Measurements from ENCODE around the gene SNX3.
"Not testable (repeated sequence)": the region's sequence is repeated elsewhere in the genome, so short reads cannot be mapped to it uniquely, and the experiment has no call there.

The SNX3 gene

GRCh38 chr6:108260126-108260808 lies 573 bp downstream of the SNX3 start:
- ATAC-seq = no peak

DNA sequence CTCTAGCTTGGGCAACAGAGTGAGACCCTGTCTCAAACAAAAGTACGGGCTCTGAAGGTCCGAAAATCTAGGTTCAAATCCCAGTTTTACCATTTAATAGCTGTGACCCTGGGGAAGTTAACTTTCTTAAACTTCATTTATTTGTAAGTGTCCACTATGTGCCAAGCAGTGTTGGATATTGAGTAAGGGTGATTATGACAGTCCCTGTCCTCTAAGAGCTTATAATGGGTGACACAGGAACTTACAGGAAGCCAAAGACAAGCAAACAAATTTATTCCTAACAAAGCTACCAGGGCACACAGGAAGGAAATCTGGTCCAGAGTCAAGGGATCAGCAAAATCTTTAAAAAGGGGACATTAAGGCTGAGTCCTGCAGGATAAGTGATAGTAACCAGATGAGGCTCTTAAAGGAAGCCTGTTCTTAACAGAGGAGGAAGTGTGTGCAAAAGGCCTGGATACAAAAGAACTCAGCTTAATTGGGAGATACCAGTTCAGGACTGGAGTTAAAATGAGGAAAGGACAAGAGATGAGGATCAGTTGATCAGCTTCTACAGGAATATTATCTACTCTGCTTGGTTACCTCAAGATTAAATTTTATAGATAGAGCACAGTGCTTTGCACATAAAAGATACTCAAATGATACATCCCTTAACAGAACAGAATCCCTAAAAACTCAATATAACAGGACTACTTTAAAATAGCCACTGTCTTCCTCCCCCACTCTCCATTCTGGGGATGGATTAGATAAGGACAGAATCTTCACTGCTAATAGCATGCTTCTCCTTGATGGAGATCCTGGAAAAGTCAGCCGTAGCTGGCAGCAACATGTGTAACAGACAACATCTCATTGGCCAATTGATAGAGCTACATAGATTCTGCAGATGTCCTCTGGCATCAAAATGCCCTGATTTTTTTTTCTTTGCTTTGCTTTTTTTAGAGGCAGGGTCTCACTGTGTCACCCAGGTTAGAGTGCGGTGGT lies 6.1 kb downstream of the SNX3 start:
- no peak for ATAC-seq

DNA sequence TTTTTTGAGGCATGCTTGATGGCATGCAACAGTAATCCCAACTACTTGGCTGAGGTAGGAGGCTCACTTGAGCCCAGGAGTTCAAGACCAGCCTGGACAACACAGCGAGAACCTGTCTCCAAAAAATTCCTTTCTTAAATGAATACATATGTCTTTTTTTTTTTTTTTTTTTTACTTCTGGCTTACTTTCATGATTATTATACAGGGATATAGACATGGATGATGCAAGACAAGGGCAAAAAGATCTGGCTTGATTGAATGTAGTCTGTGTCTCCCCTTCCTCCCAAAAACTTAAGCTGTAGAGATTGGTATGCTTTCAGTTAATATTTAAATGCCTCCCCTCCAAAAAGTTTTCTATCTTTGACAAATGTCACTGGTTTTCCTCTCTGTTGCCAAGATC lies 7.6 kb downstream of the SNX3 start:
- no peak for ATAC-seq

GRCh38 chr6:108252055-108252454 lies 8.8 kb downstream of the SNX3 start:
- ATAC-seq = no peak

- ATAC-seq = no peak
These were observed 9.6 kb downstream of the SNX3 start for GRCh38 chr6:108251252-108251651.

DNA sequence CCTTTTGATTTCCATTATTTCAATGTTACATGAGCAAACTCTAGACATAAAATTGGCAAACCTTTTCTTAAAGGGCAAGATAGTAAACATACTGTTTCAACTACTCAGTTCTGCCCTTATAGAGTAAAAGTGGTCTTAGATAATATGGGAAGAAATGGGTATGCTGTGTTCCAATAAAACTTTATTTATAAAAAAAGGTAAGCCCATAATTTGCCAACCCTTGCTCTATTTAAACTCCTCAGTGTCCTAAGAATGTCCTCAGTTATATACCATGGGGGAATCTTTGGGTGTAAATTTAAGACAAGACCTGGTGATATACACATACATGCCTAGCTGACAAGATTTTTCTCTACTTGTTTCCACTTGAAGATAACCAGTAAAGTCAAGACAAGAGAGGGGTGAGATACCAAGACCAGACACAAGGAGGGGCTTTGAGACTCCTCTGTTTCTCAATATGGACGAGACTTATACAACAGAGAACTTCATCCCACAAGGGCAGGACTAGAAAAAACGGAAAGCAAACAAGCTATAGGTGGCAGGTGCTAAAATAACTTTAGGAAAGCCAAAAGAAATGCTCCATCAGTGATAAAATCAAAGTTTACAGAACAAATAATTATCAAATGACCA lies 10.5 kb downstream of the SNX3 start:
- no peak for ATAC-seq

DNA sequence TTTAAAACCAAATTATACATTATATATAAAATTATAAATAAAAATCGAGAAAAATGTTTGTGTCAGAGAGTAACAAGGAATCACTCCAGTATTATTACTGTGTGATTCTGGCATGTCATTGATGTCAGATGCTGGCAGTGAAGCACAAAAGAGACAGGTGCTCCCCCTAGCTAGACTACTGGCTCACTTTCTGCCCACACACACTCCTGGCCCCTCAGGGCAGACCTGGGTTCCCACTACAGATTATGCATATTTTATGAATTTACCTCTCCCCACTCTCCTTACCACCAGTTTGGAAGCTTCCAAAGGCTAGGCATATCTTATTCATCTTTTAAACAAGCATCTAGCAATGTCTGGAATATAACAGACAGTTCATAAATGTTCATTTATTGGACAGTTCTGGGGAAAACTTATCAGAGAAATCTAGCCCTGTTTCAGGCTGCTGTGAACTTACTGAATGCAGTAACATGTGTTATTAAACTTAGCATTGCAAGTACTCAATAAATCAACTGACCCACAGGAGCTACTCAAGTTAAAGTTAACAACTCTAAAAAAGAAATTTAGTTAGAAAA lies 12.8 kb downstream of the SNX3 start:
- ATAC-seq = no peak

DNA sequence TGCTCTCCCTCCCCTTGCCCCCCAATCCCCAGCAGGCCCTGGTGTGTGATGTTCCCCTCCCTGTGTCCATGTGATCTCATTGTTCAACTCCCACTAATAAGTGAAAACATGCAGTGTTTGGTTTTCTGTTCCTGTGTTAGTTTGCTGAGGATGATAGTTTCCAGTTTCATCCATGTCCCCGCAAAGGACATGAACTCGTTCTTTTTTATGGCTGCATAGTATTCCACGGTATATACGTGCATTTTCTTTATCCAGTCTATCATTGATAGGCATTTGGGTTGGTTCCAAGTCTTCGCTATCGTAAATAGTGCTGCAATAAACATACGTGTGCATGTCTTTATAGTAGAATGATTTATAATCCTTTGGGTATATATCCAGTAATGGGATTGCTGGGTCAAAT lies 15.7 kb downstream of the SNX3 start:
- ATAC-seq = not testable (repeated sequence)

DNA sequence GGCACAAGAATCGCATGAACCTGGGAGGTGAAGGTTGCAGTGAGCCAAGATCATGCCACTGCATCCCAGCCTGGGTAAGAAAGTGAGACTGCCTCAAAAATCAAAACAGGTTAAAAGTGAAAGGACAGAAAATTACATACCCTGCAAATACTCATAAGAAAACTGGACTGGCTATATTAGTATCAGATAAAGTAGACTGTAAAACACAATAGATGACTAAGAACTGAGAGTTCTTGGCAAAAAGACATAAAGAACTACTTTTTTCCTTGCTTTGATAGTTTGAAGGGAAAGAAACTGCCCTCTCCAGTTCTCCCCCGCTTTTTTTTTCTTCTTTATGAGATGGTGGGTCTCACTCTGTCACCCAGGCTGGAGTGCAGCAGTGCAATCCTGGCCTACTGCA lies 17.0 kb downstream of the SNX3 start:
- no peak for ATAC-seq

GRCh38 chr6:108242721-108243120 lies 18.1 kb downstream of the SNX3 start:
- ATAC-seq = no peak

DNA sequence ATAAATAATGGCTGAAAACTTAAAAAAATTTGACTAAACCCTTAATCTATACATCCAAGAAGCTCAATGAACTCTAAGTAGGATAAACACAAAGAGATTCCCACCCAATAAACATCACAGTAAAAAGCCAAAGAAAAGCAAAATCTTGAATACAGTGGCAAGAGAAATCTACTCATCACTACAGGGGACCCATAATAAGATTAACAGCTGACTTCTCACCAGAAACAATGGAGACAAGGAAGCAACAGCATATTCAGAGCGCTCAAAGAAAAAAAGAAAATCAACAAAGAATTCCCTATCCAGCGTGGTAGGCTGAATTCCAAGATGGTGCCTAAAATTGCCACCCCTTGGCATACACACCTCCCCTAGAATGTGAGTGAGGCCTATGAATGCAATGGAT lies 18.6 kb downstream of the SNX3 start:
- ATAC-seq = no peak

DNA sequence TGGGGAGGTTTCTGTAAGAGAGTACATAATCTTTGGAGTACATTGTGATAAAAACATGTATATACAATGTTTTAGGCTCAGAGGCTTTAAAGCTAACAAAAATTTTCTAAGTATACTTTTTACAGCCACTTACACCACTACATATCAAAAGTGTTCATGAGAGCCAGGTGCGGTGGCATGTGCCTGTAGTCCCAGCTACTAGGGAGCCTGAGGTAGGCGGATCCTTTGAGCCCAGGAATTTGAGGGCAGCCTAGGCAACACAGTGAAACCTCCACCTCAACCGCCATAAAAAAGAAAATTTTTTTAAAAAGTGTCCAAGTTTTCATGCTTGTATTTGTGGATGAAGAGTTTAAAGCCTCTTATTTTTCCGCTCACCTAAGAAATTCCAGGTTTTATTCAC lies 22.5 kb downstream of the SNX3 start:
- ATAC-seq = no peak

GRCh38 chr6:108236791-108237190 lies 24.0 kb downstream of the SNX3 start:
- ATAC-seq = no peak

GRCh38 chr6:108235127-108235526 lies 25.7 kb downstream of the SNX3 start:
- no peak for ATAC-seq

- ATAC-seq = no peak
These were observed 32.4 kb downstream of the SNX3 start for GRCh38 chr6:108228416-108228815.

DNA sequence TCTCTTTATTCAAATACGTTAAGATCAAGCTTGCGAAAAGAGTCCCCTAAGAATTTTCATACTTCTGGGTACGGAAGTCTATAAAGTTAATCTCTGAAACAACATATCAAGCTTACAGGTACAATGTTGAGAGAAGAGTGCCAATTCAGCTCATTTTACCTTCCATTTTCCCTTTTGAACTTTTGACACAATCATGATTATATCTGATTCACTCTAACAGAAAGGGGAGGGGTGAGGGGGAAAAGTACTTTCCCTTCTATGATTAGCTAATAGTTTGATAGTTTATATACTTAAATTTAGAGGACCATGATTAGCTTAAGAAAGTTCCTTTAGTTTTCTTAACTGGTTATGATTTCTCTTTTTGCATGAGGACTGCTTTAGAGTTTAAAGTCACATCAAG lies 33.5 kb downstream of the SNX3 start:
- peak in 1 of 2 donors; percentile 20 for ATAC-seq

DNA sequence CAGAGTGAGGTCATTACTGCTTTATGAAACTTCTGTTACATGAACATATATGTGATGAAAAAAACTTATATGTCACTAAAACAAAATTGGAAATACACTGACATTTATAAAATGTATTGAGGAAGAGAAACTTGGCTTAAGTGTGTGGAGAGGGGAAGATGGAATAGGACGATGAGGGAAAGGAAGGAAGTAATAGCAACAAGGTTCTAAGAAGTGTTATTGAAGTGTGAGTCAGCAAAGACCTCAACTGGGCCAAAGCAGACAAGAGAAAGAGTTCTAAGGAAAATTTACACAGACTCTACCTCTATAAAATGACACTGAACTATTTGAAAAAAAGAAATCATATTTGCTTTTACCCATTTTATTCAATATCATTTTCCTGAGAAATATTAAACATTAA lies 38.3 kb downstream of the SNX3 start:
- no peak for ATAC-seq

- no peak for ATAC-seq
These were observed 38.8 kb downstream of the SNX3 start for GRCh38 chr6:108222064-108222463.

GRCh38 chr6:108211671-108212070 lies 49.2 kb downstream of the SNX3 start:
- ATAC-seq = no peak

DNA sequence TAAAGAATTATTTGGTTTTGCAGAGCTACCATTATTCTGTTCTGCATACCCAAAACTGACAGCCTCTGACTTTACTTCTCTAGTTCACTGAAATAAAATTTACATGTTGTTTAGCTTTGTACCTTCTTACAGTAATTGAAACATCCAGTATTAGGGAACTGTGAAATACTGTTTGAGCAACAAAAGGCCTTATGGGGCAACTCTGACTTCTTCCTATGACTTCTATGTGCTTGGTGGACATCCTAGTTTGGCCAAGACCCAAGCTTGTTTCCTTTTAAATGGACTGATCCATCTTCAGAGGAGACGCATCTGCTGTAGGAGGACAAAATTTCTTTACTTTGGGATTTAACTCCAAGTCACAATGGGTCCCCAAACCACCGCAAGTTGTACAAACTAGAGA lies 50.3 kb downstream of the SNX3 start:
- ATAC-seq = no peak

DNA sequence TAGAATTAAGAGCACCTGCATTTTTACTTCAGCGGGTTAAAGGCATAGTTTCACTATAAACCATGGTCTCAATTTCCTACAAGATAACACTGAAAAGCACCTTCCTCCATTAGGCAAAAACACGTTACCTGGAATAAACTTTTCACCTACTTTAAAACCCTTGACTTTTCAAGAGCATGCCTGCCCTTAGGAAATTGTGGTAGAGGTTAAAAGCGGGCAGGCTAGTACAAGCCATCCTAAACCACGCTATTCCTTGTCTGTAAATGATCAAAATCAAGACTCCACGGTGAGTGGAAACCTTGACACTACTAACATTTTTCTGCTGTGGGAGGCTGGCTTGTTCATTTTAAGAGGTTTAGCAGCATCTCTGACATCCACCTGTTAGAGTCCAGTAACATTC lies 51.1 kb downstream of the SNX3 start:
- no peak for ATAC-seq

DNA sequence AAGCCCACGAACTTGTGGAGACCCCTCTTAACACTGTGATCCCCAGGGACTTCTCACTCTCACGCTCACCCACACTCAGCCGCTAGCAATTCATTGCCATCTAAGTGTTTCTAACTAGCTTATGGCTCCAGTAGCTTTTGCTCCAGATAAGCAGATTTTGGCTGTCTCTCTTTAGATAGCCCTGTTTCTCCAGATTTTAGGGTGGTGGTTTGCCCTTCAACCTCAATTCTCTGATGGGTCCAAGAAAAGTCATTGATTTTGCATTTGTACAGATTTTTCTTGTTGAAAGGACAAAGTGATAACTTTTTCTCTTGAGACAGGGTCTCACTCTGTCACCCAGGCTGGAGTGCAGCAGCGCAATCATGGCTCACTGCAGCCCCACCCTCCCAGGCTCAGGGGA lies 53.8 kb downstream of the SNX3 start:
- ATAC-seq = no peak
